GM12878 (cell line): Measurements from ENCODE around the gene NLN. TPM values are rescaled to one million over a fixed set of nuclear protein-coding genes. Genes with fewer than 3 reads are reported as not detected.

Experiments
- CBX3 ChIP-seq: fragments of 200-600 bp; sonication (generic); IDR thresholded peaks from 2 replicates; pipeline ENCODE4 v1.6.1; 2016; ENCODE audit warnings: low read depth, borderline replicate concordance
- EED ChIP-seq: sonication (generic); IDR thresholded peaks from 2 replicates; pipeline ENCODE4 v1.6.1; 2016; ENCODE audit warnings: antibody characterized with exemption, low read depth
- KLF5 ChIP-seq: fragments of 450-650 bp; IDR thresholded peaks from 2 replicates; pipeline ENCODE4 v1.6.1; 2014; ENCODE audit warnings: mild to moderate bottlenecking; ENCODE audit not compliant: partially characterized antibody
- NR2C1 ChIP-seq: fragments of 450-650 bp; IDR thresholded peaks from 2 replicates; pipeline ENCODE4 v1.6.1; 2017; ENCODE audit warnings: antibody characterized with exemption, mild to moderate bottlenecking, moderate library complexity
- PRDM15 ChIP-seq: fragments of 450-650 bp; formaldehyde crosslinking; IDR thresholded peaks from 2 replicates; pipeline ENCODE4 v1.4.0; 2020; ENCODE audit warnings: mild to moderate bottlenecking, moderate library complexity
- SIX5 ChIP-seq: IDR thresholded peaks from 2 replicates; pipeline ENCODE4 v1.6.1; 2011; ENCODE audit warnings: mild to moderate bottlenecking, low read depth, low read length, moderate library complexity; ENCODE audit not compliant: severe bottlenecking
- WRNIP1 ChIP-seq: IDR thresholded peaks from 2 replicates; pipeline ENCODE4 v1.6.1; 2011; ENCODE audit warnings: low read depth, low read length, improper control_type of control experiment, borderline replicate concordance
- ZBTB33 ChIP-seq: fragments of 450-650 bp; IDR thresholded peaks from 2 replicates; pipeline ENCODE4 v1.6.1; 2017; ENCODE audit warnings: mild to moderate bottlenecking
- polyA plus RNA-seq, 11 experiments: library from polyadenylated mRNA; depleted of rRNA in 4 of 11; unstranded in 6 of 11; stranded (reverse) in 5 of 11; fragments of >200 nt; fragmentation: Nextera tagmentation in 4 of 11; fragmentation: Illumina TruSeq in 1 of 11; extraction: Ambion mirVana in 4 of 11; extraction: Trizol in 1 of 11; gene quantifications; 1 replicate in 1 of 11; 2 replicates in 10 of 11; pipeline versions ENCODE4 v1.2.1 to v1.2.3, GENCODE V29; 2011 to 2016; ENCODE audit warnings: inconsistent platforms in 2 of 11, missing spikeins in 2 of 11, low read depth in 1 of 11
- total RNA-seq, 4 experiments: library from RNA; depleted of rRNA in 3 of 4; stranded (reverse); fragments of >200 nt in 3 of 4; fragmentation: Illumina TruSeq in 1 of 4; extraction: Trizol in 1 of 4; gene quantifications; 2 replicates each; pipeline versions ENCODE4 v1.2.1 to v1.2.3, GENCODE V29; 2013 to 2021

NLN gene
- total and polyA plus RNA-seq, 10 of the 15 experiments (the other 5 are each of a cell fraction or from before 2014, with no cell fraction given): 6.8 to 56.9 (median 33.3) TPM

GRCh38 chr5:65727491-65728156 is 5.6 kb downstream of the NLN start (continued):
- TF ChIP-seq NR2C1 (no peak), PRDM15 (CRISPR knock-in tag) (no peak), KLF5 (no peak), SIX5 (no peak), EED (peak; percentile 39; the same call in 1 of the 2 replicates), WRNIP1 (no peak), CBX3 (no peak), ZBTB33 (no peak)
